Inflammatory macrophage (primary cell): ENCODE results near the gene CFAP410.
"Not testable (repeated sequence)": the region's sequence is repeated elsewhere in the genome, so short reads cannot be mapped to it uniquely, and the experiment has no call there.

Experiments used
- DNase-seq, 2 donors: peaks; one replicate each; pipeline ENCODE4 v3.0.0-alpha.2; 2020 to 2022

Gene CFAP410

DNA sequence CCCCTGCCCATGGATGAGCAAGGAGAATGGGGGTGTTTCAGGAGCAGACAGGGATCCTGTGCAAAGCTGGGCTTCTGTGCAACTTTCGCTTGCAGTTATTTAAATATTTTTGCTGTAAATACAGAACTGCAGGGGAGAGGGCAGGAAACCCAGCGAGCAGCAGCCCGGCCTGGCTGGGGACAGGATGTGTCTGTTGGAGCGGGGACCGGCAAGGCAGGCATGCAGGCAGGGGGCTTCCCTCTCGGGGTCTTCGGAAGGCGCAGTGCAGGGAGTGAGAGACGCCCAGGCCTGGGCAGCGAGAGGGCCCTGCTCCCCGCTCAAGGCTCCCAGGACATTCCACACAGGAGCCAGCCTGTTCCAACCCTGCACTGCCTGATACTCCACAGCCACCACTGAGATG, 55.2 kb downstream of the CFAP410 start:
- no peak for DNase-seq

DNA sequence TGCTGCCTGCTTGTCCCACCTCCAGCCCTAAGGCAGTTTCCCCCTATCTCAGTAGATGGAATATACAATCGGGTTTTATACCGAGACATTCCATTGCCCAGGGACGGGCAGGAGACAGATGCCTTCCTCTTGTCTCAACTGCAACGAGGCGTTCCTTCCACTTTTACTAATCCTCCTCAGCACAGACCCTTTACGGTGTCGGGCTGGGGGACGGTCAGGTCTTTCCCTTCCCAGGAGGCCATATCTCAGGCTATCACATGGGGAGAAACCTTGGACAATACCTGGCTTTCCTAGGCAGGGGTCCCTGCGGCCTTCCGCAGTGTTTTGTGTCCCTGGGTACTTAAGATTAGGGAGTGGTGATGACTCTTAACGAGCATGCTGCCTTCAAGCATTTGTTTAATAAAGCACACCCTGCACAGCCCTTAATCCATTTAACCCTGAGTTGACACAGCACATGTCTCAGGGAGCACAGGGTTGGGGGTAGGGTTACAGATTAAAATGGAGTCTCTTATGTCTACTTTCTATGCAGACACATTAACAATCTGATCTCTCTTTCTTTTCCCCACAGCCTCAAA, 55.9 kb downstream of the CFAP410 start:
- DNase-seq: not testable (repeated sequence)

DNA sequence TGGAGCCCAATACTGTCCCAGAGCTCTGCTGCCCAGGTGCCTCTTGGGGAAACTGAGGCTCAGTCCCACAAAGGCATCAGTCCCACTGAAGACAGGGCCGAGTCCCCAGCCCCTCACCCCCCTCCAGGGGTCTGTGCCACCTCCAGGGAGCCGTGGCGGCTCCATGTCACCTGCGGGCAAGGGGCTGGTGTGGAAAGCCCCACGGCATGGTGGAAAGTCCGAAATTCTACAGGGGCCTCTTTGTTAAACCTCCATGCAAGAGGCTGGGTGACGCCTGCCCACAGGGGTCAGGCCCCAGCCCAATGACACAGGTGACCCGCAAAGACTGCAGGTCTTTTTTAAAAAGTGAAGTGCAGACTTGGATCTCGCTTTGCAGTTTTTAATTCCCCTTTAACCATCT, 56.8 kb downstream of the CFAP410 start:
- DNase-seq: no peak

DNA sequence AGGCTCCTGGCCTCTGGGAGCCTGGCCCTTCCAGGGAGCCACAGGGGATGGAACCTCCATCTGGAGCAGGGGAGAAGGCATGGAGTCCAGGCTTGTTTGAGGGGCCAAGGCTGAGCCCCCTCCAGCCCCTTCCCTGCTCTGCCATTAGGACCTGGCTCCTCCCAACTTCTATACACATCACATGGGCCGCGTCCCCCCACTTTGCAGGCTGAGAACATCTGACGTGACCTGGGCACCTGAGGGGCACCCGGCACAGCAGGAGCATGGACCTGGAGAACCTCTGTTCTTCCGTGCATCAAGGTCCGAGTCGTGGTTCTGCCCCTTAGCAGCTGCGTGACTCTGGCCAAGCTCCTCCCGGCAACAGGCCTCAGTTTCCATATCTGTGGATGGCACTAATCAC, 57.4 kb downstream of the CFAP410 start:
- no peak for DNase-seq

DNA sequence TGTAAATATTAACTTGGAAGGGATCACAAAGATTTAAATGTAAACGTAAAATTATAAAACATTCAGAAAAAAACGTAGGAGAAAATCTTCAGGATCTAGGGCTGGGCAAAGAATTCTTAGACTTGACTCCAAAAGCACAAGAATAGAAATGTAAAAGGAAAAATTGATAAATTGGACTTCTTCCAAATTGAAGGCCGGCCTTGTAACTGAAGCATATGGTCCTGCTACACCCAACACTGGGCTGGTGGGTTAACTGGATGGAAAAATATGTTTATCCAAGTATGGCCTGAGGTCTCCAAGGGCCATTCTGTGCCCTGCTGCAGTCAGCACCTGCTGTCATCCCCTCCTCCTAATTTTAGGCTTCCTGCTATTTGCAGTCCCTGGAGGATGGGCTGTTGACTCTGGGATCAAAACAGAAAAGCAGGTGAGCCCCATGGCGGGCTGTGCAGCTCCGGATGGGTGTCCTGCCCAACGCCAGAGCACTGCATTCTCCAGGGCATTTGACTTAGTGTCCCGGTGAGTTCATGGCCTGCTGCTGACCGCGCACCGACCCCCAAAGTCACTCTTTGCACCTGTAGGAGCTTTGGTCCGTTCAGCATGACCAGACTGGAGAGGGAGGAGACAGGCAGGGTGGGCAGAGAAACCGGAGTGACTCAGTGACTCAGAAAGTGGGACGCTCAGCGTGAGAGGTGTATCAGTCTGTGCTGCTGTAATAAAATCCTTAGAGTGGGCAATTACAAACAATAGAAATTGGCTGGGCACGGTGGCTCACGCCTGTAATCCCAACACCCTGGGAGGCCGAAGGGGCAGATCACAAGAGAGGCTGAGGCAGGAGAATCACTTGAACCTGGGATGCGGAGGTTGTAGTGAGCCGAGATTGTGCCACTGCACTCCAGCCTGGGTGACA, 59.6 kb downstream of the CFAP410 start:
- no peak for DNase-seq
